ACC112 (cell line): ENCODE measurements around the gene STXBP4.

Experiments used
- H2AFZ ChIP-seq: fragments of 200-600 bp; sonication (generic); one replicate; pipeline ENCODE4 v1.6.0; 2017; ENCODE audit warnings: antibody characterized with exemption, low read length; ENCODE audit not compliant: unreplicated experiment
- H3K27ac ChIP-seq: fragments of 200-600 bp; sonication (generic); 2 replicates; pipeline ENCODE4 v1.5.1; 2014; ENCODE audit warnings: low read depth, mild to moderate bottlenecking, antibody characterized with exemption, low read length, moderate library complexity
- H3K27me3 ChIP-seq: fragments of 200-600 bp; sonication (generic); 2 replicates; pipeline ENCODE4 v1.6.1; 2014; ENCODE audit warnings: mild to moderate bottlenecking, antibody characterized with exemption, low read length, moderate library complexity, mixed read lengths; ENCODE audit not compliant: insufficient read depth
- H3K36me3 ChIP-seq: fragments of 200-600 bp; sonication (generic); 2 replicates; pipeline ENCODE4 v1.6.1; 2016; ENCODE audit warnings: mild to moderate bottlenecking, antibody characterized with exemption, low read length, moderate library complexity, mixed read lengths; ENCODE audit not compliant: insufficient read depth
- H3K4me1 ChIP-seq: fragments of 200-600 bp; sonication (generic); one replicate; pipeline ENCODE4 v1.6.1; 2016; ENCODE audit warnings: low read length, mixed read lengths; ENCODE audit not compliant: insufficient read depth, unreplicated experiment, control insufficient read depth
- H3K4me3 ChIP-seq: fragments of 200-600 bp; sonication (generic); 2 replicates; pipeline ENCODE4 v1.5.1; 2014; ENCODE audit warnings: mild to moderate bottlenecking, low read depth, low read length
- H3K79me2 ChIP-seq: fragments of 200-600 bp; sonication (generic); one replicate; pipeline ENCODE4 v1.6.0; 2016; ENCODE audit warnings: low read length; ENCODE audit not compliant: control insufficient read depth, unreplicated experiment, insufficient read depth

The STXBP4 gene

GRCh38 chr17:54968262-54968987 lies at the start of gene STXBP4, which contains the start of gene COX11:
TSS of gene STXBP4 (plus strand) at chr17:54968765. CDS start at chr17:54986220, 17,455 bp downstream.
TSS of gene COX11 (minus strand) at chr17:54968654. CDS start at chr17:54968646, 8 bp downstream.
- H3K36me3 ChIP-seq = peaks cover 19% of the 10 kb centered on the region
- H3K4me1 ChIP-seq = peaks cover 21% of the 10 kb centered on the region
- peak within 1 kb of the TSS; percentile 97 for H2AFZ ChIP-seq
- peaks cover 69% of the 10 kb centered on the region for H3K79me2 ChIP-seq
- peak within 1 kb of the TSS; percentile 82 for H3K4me3 ChIP-seq
- peak within 1 kb of the TSS; percentile 25 for H3K27ac ChIP-seq
- H3K27me3 ChIP-seq = no peaks in the 10 kb centered on the region

- Histone ChIP-seq H3K27me3 (no peaks in the 10 kb centered on the region), H3K4me1 (no peaks in the 10 kb centered on the region), H3K27ac (no peak overlapping the region), H3K4me3 (no peak overlapping the region), H3K79me2 (no peaks in the 10 kb centered on the region), H3K36me3 (peaks cover 34% of the 10 kb centered on the region), H2AFZ (no peak overlapping the region)
Observed at GRCh38 chr17:54919425-54919824, 49.1 kb upstream of the STXBP4 start.

GRCh38 chr17:54920819-54921218 lies 47.7 kb upstream of the STXBP4 start:
- H2AFZ ChIP-seq = no peak overlapping the region
- H3K36me3 ChIP-seq = peaks cover 22% of the 10 kb centered on the region
- H3K4me3 ChIP-seq = no peak overlapping the region
- H3K4me1 ChIP-seq = no peaks in the 10 kb centered on the region
- no peak overlapping the region for H3K27ac ChIP-seq
- no peaks in the 10 kb centered on the region for H3K79me2 ChIP-seq
- H3K27me3 ChIP-seq = no peaks in the 10 kb centered on the region

GRCh38 chr17:54924405-54924804 lies 44.2 kb upstream of the STXBP4 start:
- Histone ChIP-seq H3K27me3 (no peaks in the 10 kb centered on the region), H3K79me2 (no peaks in the 10 kb centered on the region), H3K4me1 (peaks cover 10% of the 10 kb centered on the region), H3K27ac (no peak overlapping the region), H3K36me3 (no peaks in the 10 kb centered on the region), H3K4me3 (no peak overlapping the region), H2AFZ (no peak overlapping the region)

GRCh38 chr17:54927525-54927924 lies 41.0 kb upstream of the STXBP4 start:
- Histone ChIP-seq H3K79me2 (no peaks in the 10 kb centered on the region), H3K27ac (no peak overlapping the region), H3K4me3 (no peak overlapping the region), H3K27me3 (no peaks in the 10 kb centered on the region), H3K36me3 (peaks cover 4% of the 10 kb centered on the region; the same call in 1 of the 2 replicates), H3K4me1 (peaks cover 10% of the 10 kb centered on the region), H2AFZ (no peak overlapping the region)

GRCh38 chr17:54932711-54933110 lies 35.9 kb upstream of the STXBP4 start:
- Histone ChIP-seq H3K79me2 (no peaks in the 10 kb centered on the region), H3K27me3 (no peaks in the 10 kb centered on the region), H2AFZ (no peak overlapping the region), H3K4me1 (peaks cover 10% of the 10 kb centered on the region), H3K36me3 (peaks cover 10% of the 10 kb centered on the region), H3K4me3 (no peak overlapping the region), H3K27ac (no peak overlapping the region)

- no peak overlapping the region for H3K4me3 ChIP-seq
- H3K4me1 ChIP-seq = peaks cover 2% of the 10 kb centered on the region
- H3K79me2 ChIP-seq = no peaks in the 10 kb centered on the region
- no peaks in the 10 kb centered on the region for H3K27me3 ChIP-seq
- H3K27ac ChIP-seq = no peak overlapping the region
- no peak overlapping the region for H2AFZ ChIP-seq
- peaks cover 10% of the 10 kb centered on the region for H3K36me3 ChIP-seq
Observed at GRCh38 chr17:54933921-54934320, 34.6 kb upstream of the STXBP4 start.

- H3K79me2 ChIP-seq = no peaks in the 10 kb centered on the region
- H2AFZ ChIP-seq = no peak overlapping the region
- H3K4me3 ChIP-seq = no peak overlapping the region
- H3K36me3 ChIP-seq = peaks cover 7% of the 10 kb centered on the region
- no peaks in the 10 kb centered on the region for H3K4me1 ChIP-seq
- no peaks in the 10 kb centered on the region for H3K27me3 ChIP-seq
- H3K27ac ChIP-seq = no peak overlapping the region
Observed at GRCh38 chr17:54935471-54935870, 33.1 kb upstream of the STXBP4 start.

GRCh38 chr17:54937018-54937417 lies 31.5 kb upstream of the STXBP4 start:
- no peaks in the 10 kb centered on the region for H3K79me2 ChIP-seq
- H3K27me3 ChIP-seq = no peaks in the 10 kb centered on the region
- no peak overlapping the region for H2AFZ ChIP-seq
- no peak overlapping the region for H3K4me3 ChIP-seq
- no peaks in the 10 kb centered on the region for H3K4me1 ChIP-seq
- H3K36me3 ChIP-seq = peaks cover 7% of the 10 kb centered on the region; the same call in 1 of the 2 replicates
- H3K27ac ChIP-seq = no peak overlapping the region

- Histone ChIP-seq H3K4me1 (no peaks in the 10 kb centered on the region), H3K4me3 (no peak overlapping the region), H2AFZ (no peak overlapping the region), H3K36me3 (peaks cover 7% of the 10 kb centered on the region; the same call in 1 of the 2 replicates), H3K27me3 (no peaks in the 10 kb centered on the region), H3K79me2 (no peaks in the 10 kb centered on the region), H3K27ac (no peak overlapping the region)
Observed at GRCh38 chr17:54937426-54937825, 31.1 kb upstream of the STXBP4 start.

GRCh38 chr17:54941285-54941684 lies 27.3 kb upstream of the STXBP4 start:
- Histone ChIP-seq H3K27me3 (no peaks in the 10 kb centered on the region), H3K27ac (no peak overlapping the region), H2AFZ (no peak overlapping the region), H3K36me3 (peaks cover 7% of the 10 kb centered on the region; the same call in 1 of the 2 replicates), H3K4me3 (no peak overlapping the region), H3K79me2 (no peaks in the 10 kb centered on the region), H3K4me1 (no peaks in the 10 kb centered on the region)
